HAP-1 (cell line): ENCODE measurements around the gene NOX3.
"Not testable (repeated sequence)": the region's sequence is repeated elsewhere in the genome, so short reads cannot be mapped to it uniquely, and the experiment has no call there.

Experiments
- DNase-seq, 2 experiments: peaks; one replicate each; pipeline ENCODE4 v3.0.0-alpha.2; 2016 to 2020; ENCODE audit warnings: low spot score in 2 of 2
- H3K27me3 ChIP-seq: fragments of 250-450 bp; sonication (Bioruptor Pico); 2 replicates; pipeline ENCODE4 v1.5.1; 2020; ENCODE audit warnings: low read depth, mild to moderate bottlenecking, moderate library complexity
- H3K36me3 ChIP-seq: fragments of 250-450 bp; sonication (Bioruptor Pico); replicated peaks from 2 replicates; pipeline ENCODE4 v1.5.1; 2020; ENCODE audit warnings: mild to moderate bottlenecking
- H3K4me1 ChIP-seq: fragments of 250-450 bp; sonication (Bioruptor Pico); 2 replicates; pipeline ENCODE4 v1.5.1; 2020; ENCODE audit warnings: mild to moderate bottlenecking
- H3K4me3 ChIP-seq: fragments of 250-450 bp; sonication (Bioruptor Pico); 2 replicates; pipeline ENCODE4 v1.5.1; 2020; ENCODE audit warnings: mild to moderate bottlenecking, moderate library complexity
- H3K9me3 ChIP-seq: fragments of 250-450 bp; sonication (Bioruptor Pico); 2 replicates; pipeline ENCODE4 v1.5.1; 2020; ENCODE audit warnings: mild to moderate bottlenecking, moderate library complexity
- in situ Hi-C: fragments of 300-500 bp; cut with MboI; formaldehyde crosslinking; loops from 3 replicates; pipeline ENCODE4 v1.14.3; 2020; ENCODE audit warnings: low sequenced_read_pairs, inconsistent platforms, mixed read lengths

The NOX3 gene

DNA sequence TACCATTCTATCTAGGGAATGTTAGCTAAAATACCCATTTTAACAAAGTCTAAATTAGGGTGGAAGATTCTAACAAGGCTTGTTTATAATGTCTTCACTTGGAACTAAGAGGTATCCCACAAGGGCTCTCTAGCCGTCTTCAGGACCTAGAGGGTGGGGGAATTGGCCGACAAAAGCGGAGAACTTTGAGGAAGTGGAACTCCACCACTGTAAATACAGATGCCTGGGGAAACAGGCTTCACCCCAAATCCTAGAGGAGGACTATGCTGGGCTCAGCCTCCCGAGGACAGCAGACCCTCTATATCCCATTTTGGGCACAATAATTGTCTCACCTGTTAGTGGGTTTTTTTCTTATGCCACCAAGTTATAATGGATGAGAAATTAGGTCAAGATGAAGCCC, 83.4 kb downstream of the NOX3 start:
- Histone ChIP-seq H3K4me3 (no peak overlapping the region), H3K4me1 (no peaks in the 10 kb centered on the region), H3K9me3 (no peaks in the 10 kb centered on the region), H3K27me3 (no peaks in the 10 kb centered on the region), H3K36me3 (no peaks in the 10 kb centered on the region)
- in situ Hi-C loops, result no loop called here
- no peak for DNase-seq

DNA sequence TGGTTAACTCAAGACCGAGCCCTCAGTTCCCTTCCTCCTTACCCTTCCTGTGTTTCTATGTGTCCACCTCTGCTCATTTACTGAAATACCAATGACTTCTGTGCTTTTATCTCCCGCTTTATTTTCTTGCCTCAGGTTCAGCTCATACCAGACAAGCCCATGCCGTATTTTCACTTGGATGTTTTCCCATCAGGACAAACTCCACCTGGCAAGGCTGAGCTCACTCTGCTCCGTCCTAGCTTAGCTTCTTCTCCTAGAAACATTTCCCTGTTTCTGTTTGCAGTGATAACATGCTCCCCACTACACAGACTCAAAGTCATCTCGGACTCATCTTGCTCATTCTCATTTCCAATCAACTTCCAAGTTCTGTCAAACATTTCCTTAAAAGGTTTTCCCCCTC, 84.4 kb downstream of the NOX3 start:
- Histone ChIP-seq H3K27me3 (no peaks in the 10 kb centered on the region), H3K4me3 (no peak overlapping the region), H3K36me3 (no peaks in the 10 kb centered on the region), H3K4me1 (no peaks in the 10 kb centered on the region), H3K9me3 (no peaks in the 10 kb centered on the region)
- DNase-seq, result no peak
- in situ Hi-C loops, result no loop called here

DNA sequence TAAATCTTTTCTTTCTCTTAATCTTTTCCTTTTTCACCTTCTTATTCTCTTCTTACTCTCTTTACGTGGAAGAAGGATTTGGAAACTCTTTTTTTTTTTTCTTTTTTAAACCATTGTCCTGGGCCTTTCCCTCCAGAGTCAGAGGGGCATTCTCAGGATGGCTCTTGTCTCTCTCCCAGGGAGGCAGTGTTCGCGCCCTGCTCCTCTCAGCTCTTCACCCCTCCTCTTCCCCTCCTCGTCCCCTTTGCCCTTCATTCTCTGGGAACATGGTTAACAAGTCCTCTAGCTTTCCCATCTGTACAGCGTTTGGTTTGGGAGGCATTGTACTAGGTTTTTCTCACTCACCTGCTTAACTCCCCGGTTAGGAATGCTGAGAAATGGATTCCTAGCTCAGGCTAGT, 89.3 kb downstream of the NOX3 start:
- in situ Hi-C loops, result no loop called here
- Histone ChIP-seq H3K27me3 (no peaks in the 10 kb centered on the region), H3K9me3 (no peaks in the 10 kb centered on the region), H3K4me3 (no peak overlapping the region), H3K4me1 (no peaks in the 10 kb centered on the region), H3K36me3 (no peaks in the 10 kb centered on the region)
- DNase-seq, result no peak

DNA sequence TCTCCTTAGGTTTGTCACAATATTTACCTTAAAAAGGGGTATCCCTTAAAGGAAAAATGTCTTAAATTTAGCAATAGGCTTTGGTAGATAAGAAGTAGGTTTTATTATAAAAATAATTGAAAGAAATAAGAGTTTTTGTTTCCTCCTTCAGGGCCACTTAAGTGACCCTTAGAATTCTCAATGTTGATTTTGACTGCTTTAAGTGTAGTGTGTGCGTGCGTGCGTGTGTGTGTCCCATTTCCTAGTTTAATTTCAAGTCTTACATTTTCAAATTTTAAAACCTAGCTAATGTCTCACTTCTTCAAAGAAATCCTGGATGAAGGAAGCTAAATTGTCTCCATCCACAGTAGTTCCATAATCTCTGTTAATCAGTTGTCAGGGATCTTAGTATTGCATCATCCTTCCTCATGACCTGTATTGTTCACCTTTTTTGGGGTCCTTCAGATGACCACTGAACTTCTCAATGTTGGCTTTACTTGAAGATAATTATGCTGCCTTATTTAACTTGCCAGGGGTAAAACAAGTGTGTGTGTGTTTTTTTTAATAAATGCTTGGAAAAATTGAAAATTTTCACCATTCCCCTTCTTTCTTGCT, 90.7 kb downstream of the NOX3 start:
- Histone ChIP-seq H3K4me1 (no peaks in the 10 kb centered on the region), H3K9me3 (no peaks in the 10 kb centered on the region; the same call in 1 of the 2 replicates), H3K36me3 (no peaks in the 10 kb centered on the region), H3K4me3 (no peak overlapping the region), H3K27me3 (no peaks in the 10 kb centered on the region)
- in situ Hi-C loops, result no loop called here
- DNase-seq, result no peak

DNA sequence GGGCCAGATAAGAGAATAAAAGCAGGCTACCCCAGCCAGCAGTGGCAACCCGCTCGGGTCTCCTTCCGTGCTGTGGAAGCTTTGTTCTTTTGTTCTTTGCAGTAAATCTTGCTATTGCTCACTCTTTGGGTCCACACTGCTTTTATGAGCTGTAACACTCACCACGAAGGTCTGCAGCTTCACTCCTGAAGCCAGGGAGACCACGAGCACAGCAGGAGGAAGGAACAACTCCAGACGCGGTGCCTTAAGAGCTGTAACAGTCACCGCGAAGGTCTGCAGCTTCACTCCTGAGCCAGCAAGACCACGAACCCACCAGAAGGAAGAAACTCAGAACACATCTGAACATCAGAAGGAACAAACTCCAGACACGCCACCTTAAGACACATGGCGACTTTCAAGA, 91.6 kb downstream of the NOX3 start:
- H3K4me3 ChIP-seq, in situ Hi-C loops, H3K36me3 ChIP-seq, H3K27me3 ChIP-seq, DNase-seq, H3K4me1 ChIP-seq, H3K9me3 ChIP-seq: not testable (repeated sequence)

DNA sequence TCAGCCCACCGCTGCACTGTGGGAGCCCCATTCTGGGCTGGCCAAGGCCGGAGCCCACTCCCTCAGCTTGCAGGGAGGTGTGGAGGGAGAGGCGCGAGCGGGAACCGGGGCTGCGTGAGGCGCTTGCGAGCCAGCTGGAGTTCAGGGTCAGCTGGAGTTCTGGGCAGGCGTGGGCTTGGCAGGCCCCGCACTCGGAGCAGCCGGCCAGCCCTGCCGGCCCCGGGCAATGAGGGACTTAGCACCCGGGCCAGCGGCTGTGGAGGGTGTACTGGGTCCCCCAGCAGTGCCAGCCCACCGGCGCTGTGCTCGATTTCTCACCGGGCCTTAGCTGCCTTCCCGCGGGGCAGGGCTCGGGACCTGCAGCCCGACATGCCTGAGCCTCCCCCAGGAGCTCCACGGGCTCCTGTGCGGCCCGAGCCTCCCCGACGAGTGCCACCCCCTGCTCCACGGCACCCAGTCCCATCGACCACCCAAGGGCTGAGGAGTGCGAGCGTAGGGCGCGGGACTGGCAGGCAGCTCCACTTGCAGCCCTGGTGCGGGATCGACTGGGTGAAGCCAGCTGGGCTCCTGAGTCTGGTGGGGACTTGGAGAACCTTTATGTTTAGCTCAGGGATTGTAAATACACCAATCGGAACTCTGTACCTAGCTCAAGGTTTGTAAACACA, 92.5 kb downstream of the NOX3 start:
- in situ Hi-C loops, H3K36me3 ChIP-seq, H3K4me3 ChIP-seq, H3K9me3 ChIP-seq, DNase-seq, H3K4me1 ChIP-seq, H3K27me3 ChIP-seq: not testable (repeated sequence)

DNA sequence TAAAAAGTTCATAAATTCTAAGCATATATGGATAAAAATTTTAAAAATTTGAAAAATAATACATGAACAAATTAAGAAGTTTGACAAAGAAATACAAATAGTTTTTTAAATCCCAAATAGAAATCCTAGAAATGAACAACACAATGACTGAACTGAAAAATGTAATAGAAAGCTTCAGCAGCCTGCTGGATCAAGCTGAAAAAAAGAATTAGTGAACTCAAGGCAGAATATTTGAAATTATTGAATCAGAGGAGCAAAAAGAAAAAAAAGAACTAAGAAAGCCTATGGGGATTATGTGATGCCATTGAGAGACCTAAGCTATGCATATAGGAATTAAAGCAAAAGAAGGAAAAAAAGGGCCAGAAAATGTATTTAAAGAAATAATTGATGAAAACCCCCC, 101.5 kb downstream of the NOX3 start:
- Histone ChIP-seq H3K9me3 (0 out of 2 replicates have a peak, but pooled peaks cover 6% of the 10 kb centered on the region), H3K36me3 (no peaks in the 10 kb centered on the region), H3K4me3 (no peak overlapping the region), H3K4me1 (no peaks in the 10 kb centered on the region), H3K27me3 (no peaks in the 10 kb centered on the region)
- in situ Hi-C loops, result no loop called here
- DNase-seq, result no peak

DNA sequence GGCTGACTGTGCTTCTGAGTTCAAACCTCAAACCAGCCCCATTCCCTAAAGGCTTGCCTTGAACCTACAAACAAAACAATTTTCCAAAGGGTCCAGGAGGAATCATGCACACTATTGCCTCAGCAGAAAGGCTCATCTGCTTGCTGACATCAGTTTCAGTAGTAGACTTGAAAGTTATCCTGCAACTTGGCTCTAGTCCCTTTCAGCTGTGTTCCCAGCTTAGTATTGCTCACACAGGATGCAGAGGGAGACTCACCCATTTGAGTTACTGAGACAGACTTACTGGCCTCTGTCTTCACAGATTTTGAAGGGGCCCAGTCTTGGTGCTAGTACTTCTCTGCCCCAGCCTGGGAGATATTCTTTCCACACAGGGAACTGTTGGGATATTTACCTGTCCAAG, 102.8 kb downstream of the NOX3 start:
- Histone ChIP-seq H3K36me3 (no peaks in the 10 kb centered on the region), H3K4me3 (no peak overlapping the region), H3K4me1 (no peaks in the 10 kb centered on the region), H3K27me3 (no peaks in the 10 kb centered on the region), H3K9me3 (0 out of 2 replicates have a peak, but pooled peaks cover 6% of the 10 kb centered on the region)
- in situ Hi-C loops, result no loop called here
- no peak for DNase-seq

DNA sequence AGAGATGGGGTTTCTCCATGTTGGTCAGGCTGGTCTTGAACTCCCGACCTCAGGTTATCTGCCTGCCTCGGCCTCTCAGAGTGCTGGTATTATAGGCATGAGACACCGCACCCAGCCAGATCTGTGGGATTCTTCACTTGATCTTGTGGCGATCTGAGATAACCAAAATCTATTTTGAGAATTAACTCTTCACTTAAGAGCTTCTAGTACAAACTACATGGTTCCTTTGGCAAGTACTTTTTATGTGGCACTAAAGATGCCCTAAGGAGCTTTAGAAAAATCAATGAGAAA, 103.6 kb downstream of the NOX3 start:
- DNase-seq, result no peak
- Histone ChIP-seq H3K9me3 (0 out of 2 replicates have a peak, but pooled peaks cover 6% of the 10 kb centered on the region), H3K36me3 (no peaks in the 10 kb centered on the region), H3K4me3 (no peak overlapping the region), H3K4me1 (no peaks in the 10 kb centered on the region), H3K27me3 (no peaks in the 10 kb centered on the region)
- in situ Hi-C loops, result no loop called here

DNA sequence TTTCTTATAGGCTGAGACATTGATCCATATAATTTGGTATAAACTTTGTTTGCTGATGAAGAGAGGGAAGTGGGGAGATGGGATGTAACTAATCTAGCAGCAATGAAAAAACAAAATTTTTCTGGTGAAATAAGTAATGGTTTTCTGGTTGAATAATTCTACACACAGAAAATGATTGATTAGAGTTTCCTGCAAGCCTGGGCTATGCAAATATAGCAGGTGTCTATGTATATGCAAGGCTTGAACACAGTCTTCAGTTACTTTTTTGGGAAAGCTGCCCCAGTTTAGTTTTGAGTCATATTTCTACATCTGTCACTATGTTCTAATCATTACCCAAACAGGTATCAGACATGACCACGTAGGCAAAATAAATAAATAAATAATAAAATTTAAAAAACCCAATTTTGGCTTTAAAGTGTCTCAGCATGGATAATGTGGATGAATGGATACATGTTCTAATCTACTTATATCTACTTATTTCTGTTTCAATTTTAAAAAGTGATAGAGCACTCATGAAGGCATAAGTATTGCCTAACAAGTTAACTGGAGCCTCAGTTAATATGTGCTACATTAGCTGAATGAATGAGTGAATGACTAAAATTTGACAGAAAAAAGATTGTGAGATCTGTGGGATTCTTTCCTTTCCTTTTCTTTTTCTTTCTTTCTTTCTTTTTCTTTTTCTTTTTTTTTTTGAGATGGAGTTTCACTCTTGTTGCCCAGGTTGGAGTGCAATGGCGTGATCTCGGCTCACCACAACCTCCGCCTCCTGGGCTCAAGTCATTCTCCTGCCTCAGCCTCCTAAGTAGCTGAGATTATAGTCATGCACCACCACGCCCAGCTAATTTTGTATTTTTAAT, 104.1 kb downstream of the NOX3 start:
- Histone ChIP-seq H3K9me3 (0 out of 2 replicates have a peak, but pooled peaks cover 6% of the 10 kb centered on the region), H3K4me1 (no peaks in the 10 kb centered on the region), H3K27me3 (no peaks in the 10 kb centered on the region), H3K4me3 (no peak overlapping the region), H3K36me3 (no peaks in the 10 kb centered on the region)
- DNase-seq, result no peak
- in situ Hi-C loops, result no loop called here

DNA sequence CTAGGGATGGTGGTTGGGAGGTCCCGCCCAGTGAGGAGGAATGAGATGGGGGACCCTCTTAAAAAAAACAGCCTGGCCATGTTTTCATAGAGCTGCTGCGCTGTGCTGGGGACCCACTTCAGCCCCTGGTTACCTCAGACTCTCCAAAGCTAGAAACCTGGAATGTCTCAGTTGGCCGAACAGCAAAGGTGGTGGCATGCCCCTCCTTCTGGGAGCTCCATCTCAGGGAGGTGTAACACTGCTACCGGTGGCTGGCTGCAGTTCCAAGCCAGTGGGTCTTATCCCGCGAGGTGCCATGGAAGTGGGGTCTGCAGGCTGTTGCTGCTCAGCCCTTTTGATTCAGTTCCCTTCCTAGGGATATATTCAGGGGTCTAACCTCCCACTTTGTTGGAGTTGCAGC, 105.7 kb downstream of the NOX3 start:
- Histone ChIP-seq H3K9me3 (0 out of 2 replicates have a peak, but pooled peaks cover 6% of the 10 kb centered on the region), H3K4me1 (no peaks in the 10 kb centered on the region), H3K27me3 (no peaks in the 10 kb centered on the region), H3K4me3 (no peak overlapping the region), H3K36me3 (no peaks in the 10 kb centered on the region)
- in situ Hi-C loops, result no loop called here
- DNase-seq, result no peak

DNA sequence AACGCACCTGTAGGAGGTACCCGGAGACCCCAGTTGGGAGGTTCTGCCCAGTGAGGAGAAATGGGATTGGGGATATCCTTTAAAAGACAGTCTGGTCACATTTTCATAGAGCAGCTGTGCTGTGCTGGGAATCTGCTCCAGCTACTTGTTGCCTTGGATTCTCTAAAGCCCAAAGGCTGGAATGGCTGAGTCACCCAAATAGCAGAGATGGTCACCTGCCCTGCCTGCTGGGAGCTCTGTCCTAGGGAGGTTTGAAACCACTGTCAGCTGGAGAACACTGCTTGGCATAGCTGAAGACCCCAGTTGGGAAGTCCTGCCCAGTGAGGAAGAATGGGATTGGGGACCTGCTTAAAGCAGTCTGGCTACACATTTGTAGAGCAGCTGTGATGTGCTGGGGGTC, 106.5 kb downstream of the NOX3 start:
- no peak overlapping the region for H3K4me3 ChIP-seq
- DNase-seq, result no peak
- in situ Hi-C loops, result no loop called here
- H3K36me3 ChIP-seq, result no peaks in the 10 kb centered on the region
- 0 out of 2 replicates have a peak, but pooled peaks cover 6% of the 10 kb centered on the region for H3K9me3 ChIP-seq
- no peaks in the 10 kb centered on the region for H3K4me1 ChIP-seq
- no peaks in the 10 kb centered on the region for H3K27me3 ChIP-seq

DNA sequence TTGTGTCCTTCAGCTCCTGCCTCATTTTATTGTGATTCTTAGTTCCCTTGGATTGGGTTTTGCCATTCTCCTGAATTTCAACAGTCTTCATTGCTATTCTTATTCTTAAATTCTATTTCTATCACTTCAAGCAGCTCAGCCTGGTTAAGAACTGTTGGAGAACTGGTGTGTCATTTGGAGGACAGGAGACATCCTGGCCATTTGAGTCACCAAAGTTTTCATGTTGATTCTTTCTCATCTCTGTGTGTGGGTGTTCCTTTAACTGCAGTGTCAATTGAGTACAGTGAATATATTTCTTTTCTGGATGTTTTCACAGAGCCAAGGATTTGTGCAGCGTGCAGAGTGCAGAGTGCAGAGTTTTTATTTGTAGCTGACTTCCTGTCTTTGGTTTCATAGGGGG, 107.8 kb downstream of the NOX3 start:
- no peak for DNase-seq
- no peaks in the 10 kb centered on the region for H3K27me3 ChIP-seq
- no peaks in the 10 kb centered on the region for H3K36me3 ChIP-seq
- in situ Hi-C loops, result no loop called here
- H3K4me1 ChIP-seq, result no peaks in the 10 kb centered on the region
- no peaks in the 10 kb centered on the region for H3K9me3 ChIP-seq
- no peak overlapping the region for H3K4me3 ChIP-seq

DNA sequence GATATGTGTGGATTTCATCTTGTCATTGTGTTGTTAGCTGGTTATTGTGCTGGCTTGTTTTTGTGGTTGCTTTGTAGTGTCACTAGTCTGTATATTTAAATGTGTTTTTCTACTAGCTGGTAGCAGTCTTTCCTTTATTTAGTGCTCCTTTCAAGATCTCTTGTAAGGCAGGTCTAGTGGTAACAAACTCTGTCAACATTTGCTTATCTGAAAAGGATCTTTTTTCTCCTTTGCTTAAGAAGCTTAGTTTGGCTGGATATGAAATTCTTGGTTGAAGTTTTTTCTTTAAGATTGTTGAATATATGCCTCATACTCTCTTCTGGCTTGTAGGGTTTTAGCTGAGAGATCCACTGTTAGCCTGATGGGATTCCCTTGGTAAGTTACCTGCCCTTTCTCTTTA, 108.7 kb downstream of the NOX3 start:
- H3K9me3 ChIP-seq, result no peaks in the 10 kb centered on the region
- in situ Hi-C loops, result no loop called here
- no peak overlapping the region for H3K4me3 ChIP-seq
- no peaks in the 10 kb centered on the region for H3K27me3 ChIP-seq
- no peak for DNase-seq
- H3K36me3 ChIP-seq, result no peaks in the 10 kb centered on the region
- no peaks in the 10 kb centered on the region for H3K4me1 ChIP-seq
